Fibroblast of the conjunctiva (primary cell): Measurements from ENCODE around the gene SUN1.

Experiments
- DNase-seq: peaks from one replicate; pipeline ENCODE4 v3.0.0-alpha.2; 2010; ENCODE audit warnings: low read depth

Gene SUN1

DNA sequence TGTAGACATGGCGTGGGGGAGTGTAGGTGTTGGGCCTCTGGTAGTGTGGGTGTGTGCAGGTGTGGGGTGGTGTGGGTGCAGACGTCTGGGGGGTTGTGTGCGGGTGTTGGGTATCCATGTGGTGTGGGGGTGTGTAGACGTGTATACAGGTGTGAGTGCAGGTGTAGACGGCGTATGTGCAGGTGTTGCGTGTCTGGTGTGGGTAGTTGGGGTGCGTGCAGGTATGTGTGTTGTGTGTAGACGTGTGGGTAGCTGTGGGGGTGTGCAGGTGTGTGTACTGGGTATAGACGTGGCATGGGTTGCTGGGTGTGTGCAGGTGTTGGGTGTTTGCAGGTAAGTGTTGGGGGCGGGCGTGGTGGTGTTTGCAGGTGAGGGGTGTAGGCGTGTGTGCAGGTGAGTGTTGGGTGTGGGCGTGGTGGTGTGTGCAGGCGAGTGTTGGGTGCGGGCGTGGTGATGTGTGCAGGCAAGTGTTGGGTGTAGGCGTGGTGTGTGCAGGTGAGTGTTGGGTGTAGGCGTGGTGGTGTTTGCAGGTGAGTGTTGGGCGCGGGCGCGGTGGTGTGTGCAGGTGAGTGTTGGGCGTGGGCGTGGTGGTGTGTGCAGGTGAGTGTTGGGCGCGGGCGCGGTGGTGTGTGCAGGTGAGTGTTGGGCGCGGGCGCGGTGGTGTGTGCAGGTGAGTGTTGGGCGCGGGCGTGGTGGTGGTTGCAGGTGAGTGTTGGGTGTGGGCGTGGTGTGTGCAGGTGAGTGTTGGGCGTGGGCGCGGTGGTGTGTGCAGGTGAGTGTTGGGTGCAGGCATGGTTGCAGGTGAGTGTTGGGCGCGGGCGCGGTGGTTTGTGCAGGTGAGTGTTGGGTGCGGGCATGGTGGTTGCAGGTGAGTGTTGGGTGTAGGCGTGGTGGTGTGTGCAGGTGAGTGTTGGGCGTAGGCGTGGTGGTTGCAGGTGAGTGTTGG is 60.6 kb downstream of the SUN1 start:
- DNase-seq, result no peak

- no peak for DNase-seq
Observed at GRCh38 chr7:893686-894085, 61.4 kb downstream of the SUN1 start.

- DNase-seq, result no peak
Observed at GRCh38 chr7:894164-894867, 62.0 kb downstream of the SUN1 start.

- DNase-seq, result no peak
Observed at GRCh38 chr7:894927-895450, 62.7 kb downstream of the SUN1 start.

DNA sequence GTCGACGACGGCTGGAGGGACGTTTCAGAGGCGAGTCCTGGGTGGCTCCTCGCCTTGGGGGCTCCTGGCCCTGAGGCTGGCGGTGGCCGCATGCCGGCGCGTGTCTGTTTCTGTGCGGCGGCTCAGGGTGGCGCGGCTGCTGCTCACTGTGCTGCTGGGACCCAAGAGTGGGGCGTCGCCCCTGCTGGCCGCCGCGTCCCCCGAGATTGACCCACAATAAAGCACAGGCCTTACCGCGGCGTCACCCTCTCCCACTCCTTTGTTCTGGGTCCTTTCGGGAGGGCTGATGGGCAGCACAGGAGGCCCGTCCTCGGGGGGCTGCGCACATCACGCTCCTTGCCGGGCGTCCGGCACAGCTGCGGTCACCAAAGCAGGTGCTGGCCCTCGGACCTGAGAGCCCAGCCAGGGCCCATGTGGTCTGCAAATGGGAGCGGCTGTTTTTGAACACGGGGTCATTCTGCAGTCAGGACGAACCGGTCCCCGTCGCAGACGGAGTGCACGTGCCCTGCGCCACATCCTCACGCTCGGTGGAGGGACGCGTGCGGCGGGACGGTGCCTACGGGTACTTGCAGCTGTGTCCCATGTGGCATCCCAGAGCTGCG is 63.3 kb downstream of the SUN1 start:
- no peak for DNase-seq

- no peak for DNase-seq
Observed at GRCh38 chr7:896346-897075, 64.2 kb downstream of the SUN1 start.

- DNase-seq, result no peak
Observed at GRCh38 chr7:897086-897485, 64.8 kb downstream of the SUN1 start.

- DNase-seq, result no peak
Observed at GRCh38 chr7:897771-898376, 65.6 kb downstream of the SUN1 start.

DNA sequence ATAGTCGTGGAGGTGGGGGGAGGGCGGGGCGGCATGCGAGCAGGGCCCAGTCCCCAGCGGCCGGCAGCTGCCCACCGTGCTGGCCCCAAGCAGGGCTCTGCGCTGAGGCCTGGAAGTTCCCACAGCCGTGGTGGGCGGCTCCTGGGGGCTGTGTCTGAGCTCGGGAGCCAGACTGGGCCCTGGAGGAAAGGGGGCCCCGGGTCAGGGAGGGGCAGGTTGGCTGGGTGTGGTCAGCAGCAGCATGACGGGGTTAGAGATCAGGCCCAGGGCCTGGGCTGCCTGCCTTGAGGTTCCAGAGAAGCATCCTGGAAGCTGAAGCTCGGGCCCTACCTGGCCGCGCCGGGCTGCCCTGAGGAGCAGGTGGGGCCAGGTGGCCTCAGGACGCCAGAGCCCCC is 66.2 kb downstream of the SUN1 start:
- DNase-seq, result no peak

GRCh38 chr7:898855-899681 is 66.8 kb downstream of the SUN1 start:
- DNase-seq, result no peak

- DNase-seq, result no peak
Observed at GRCh38 chr7:899806-900205, 67.5 kb downstream of the SUN1 start.

DNA sequence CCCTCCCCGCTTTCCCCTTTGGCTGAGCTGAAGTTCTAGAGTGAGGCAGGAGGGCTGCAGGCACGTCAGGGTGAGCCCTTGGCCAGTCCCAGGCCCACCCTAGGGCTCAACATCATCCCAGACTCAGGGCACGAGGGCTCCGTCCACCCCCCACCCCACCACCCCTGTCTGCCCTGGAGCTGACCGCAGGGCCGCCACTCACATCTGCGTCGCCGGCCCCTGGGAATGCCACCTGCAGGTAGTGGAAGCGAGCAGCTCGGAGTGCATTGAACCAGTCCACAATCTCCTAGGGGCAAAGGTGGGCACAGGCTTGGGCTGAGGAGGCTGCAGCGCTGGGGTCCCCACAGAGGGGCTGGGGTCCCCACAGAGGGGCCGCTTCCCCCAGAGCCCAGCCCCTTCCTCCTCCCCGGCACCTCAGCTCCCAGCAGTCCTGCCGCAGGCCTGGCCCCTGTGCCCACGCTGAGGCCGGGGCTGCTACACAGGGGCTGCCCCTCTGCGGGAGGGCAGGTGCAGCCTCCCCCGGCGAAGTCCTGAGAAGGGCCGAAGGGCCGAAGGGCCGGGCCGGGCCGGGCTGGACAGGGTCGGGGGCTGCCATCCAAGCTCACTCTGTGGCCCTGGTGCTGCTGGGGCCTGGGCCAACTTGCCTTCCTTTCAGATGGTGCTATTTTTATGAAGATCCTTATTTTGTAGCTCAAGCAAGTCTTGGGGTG is 68.2 kb downstream of the SUN1 start:
- no peak for DNase-seq

DNA sequence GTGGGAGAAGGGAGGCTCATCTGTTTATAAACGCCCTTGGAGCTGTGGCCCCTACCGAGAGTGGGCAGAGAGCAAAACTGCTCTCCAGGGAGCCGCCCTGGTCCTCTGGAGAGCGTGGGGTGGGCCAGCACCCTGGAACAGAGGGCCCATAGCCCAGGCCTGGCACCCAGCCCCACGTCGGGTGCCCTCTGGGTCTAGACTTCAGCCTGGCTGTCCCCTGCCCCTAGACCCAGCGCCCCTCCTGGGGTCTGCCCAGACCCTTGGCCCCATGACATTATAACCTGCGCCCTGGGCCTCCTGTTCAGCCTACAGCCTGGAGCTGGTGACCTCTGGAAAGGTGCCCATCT is 68.7 kb downstream of the SUN1 start:
- no peak for DNase-seq

GRCh38 chr7:901388-902154 is 69.3 kb downstream of the SUN1 start:
- DNase-seq, result peak; percentile 91

DNA sequence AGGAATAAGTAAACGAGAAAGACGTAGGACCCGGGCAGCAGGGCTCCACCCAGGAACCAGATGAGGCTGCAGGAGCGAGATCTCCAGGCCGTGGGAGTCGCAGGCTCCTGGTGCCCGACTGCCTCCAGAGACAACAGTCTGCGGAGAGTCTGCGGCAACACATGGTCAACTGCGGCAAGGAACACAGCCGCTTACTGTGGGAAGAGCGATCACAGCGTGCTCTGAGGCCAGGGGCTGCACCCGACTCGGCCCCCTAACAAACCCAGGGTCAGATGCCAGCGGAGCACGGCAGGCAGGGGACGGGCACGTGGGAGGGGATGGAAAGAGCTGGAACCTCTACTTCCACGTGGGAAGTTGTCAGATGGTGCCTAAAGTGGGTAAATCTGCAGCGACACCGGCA is 70.7 kb downstream of the SUN1 start:
- no peak for DNase-seq

- DNase-seq, result no peak
Observed at GRCh38 chr7:903921-904755, 71.9 kb downstream of the SUN1 start.

DNA sequence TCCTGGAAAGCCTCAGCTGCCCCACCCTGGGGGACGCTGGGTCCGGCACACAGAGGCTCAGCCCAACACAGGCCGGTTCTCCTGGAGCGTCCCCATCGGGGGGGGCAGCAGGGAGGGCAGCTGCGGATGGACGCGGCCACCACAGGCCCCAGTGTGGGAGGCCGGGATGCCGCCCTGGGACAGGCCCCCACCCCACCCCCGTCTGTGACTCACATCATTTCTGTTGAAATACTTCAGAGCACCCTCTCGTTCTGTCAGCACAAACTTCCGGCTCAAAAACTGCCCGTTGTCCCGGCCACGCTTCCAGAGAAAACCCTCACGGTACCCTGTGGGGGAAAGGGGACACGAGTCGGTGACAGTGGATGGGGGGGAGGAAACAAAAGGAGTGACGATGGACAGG is 72.6 kb downstream of the SUN1 start:
- no peak for DNase-seq

DNA sequence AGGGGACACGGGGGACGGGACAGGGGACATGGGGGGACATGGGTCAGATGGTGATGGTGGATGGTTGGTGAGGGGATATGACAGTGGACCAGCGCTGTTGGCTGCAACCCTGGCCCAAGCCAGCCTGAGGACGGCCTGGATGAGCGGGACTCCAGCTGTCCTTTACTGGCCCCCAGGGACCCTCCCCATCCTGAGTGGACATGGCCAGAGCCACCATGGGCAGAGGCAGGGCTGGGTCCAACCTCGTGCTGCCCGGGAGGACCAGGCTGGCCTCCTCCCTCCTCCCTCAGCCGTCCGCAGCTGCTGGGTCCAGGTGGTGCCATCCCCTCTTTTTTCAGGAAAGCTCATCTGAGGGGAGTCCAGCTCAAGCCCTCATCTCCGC is 74.5 kb downstream of the SUN1 start:
- DNase-seq, result no peak
